ENCODE results near the gene METTL23. TPM values are rescaled to one million over a fixed set of nuclear protein-coding genes. Genes with fewer than 3 reads are reported as not detected.

METTL23 gene
- total and polyA plus RNA-seq, 2 donors (not counting 3 experiments of a cell fraction or from before 2014, with no cell fraction given): 19.5 to 33.4 TPM

- intact Hi-C loops (cut with micrococcal nuclease): no loop called here
- Histone ChIP-seq H3K9me3 (replicated peaks; ENCODE audit: control insufficient read depth, insufficient read depth, low read length) (no peaks in the 10 kb centered on the region), H3K27me3 (ENCODE audit: control insufficient read depth in 2 of 2, insufficient read depth in 2 of 2, low read length in 2 of 2) (no peaks in the 10 kb centered on the region), H3K4me1 (ENCODE audit: control insufficient read depth, extremely low read depth, insufficient read depth, low read length) (no peaks in the 10 kb centered on the region), H4K20me1 (replicated peaks; ENCODE audit: control insufficient read depth, extremely low read depth, insufficient read depth, low read length) (no peaks in the 10 kb centered on the region), H3K4me3 (replicated peaks in 1 of 3; ENCODE audit: insufficient read depth in 1 of 3, low read depth in 1 of 3, low read length in 3 of 3) (no peak overlapping the region), H3K4me2 (ENCODE audit: insufficient read depth, low read length) (no peak overlapping the region), H3K27ac (ENCODE audit: insufficient read depth, low read depth, low read length) (no peak overlapping the region), H3K9me1 (replicated peaks; ENCODE audit: control insufficient read depth, extremely low read depth, insufficient read depth, low read length) (no peaks in the 10 kb centered on the region), H3K9ac (replicated peaks; ENCODE audit: extremely low read depth, insufficient read depth, low read length) (no peak overlapping the region), H3K79me2 (ENCODE audit: control insufficient read depth, insufficient read depth, low read length) (no peaks in the 10 kb centered on the region), H2AFZ (ENCODE audit: low read depth, low read length) (no peak overlapping the region), H3K36me3 (ENCODE audit: control insufficient read depth in 2 of 2, extremely low read depth in 1 of 2, insufficient read depth in 2 of 2, low read length in 2 of 2) (no peaks in the 10 kb centered on the region)
- FAIRE-seq: no peak
- DNase-seq (ENCODE audit: low read depth, low spot score): no peak
- TF ChIP-seq MYC (IDR thresholded peaks at IDR 0.05; ENCODE audit: low read depth, low read length) (no peak), JUN (IDR thresholded peaks at IDR 0.05; ENCODE audit: borderline replicate concordance, insufficient read depth, insufficient read length, low read depth) (no peak), EZH2 (IDR thresholded peaks at IDR 0.05; ENCODE audit: borderline replicate concordance, low read depth, low read length, severe bottlenecking) (no peak), POLR2AphosphoS5 (IDR thresholded peaks at IDR 0.05; ENCODE audit: insufficient read depth, low read depth, low read length) (no peak), GATA2 (IDR thresholded peaks at IDR 0.05; ENCODE audit: insufficient read depth, insufficient read length, low read depth, low read length) (no peak), FOS (IDR thresholded peaks at IDR 0.05; ENCODE audit: borderline replicate concordance, insufficient read depth, low read length) (no peak), MAX (IDR thresholded peaks at IDR 0.05; ENCODE audit: insufficient read depth, insufficient read length) (no peak)
- TF ChIP-seq, protein P1, sequence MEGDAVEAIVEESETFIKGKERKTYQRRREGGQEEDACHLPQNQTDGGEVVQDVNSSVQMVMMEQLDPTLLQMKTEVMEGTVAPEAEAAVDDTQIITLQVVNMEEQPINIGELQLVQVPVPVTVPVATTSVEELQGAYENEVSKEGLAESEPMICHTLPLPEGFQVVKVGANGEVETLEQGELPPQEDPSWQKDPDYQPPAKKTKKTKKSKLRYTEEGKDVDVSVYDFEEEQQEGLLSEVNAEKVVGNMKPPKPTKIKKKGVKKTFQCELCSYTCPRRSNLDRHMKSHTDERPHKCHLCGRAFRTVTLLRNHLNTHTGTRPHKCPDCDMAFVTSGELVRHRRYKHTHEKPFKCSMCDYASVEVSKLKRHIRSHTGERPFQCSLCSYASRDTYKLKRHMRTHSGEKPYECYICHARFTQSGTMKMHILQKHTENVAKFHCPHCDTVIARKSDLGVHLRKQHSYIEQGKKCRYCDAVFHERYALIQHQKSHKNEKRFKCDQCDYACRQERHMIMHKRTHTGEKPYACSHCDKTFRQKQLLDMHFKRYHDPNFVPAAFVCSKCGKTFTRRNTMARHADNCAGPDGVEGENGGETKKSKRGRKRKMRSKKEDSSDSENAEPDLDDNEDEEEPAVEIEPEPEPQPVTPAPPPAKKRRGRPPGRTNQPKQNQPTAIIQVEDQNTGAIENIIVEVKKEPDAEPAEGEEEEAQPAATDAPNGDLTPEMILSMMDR (IDR thresholded peaks at IDR 0.05; ENCODE audit: extremely low read depth in 1 of 2, insufficient read depth in 1 of 2, low read depth in 1 of 2, low read length in 2 of 2): no peak
- CTCF ChIA-PET: no interaction called here
- no TSS peak for BruUV-seq (replicated peaks)
- POLR2A ChIA-PET: no interaction called here
- dilution Hi-C loops (cut with MboI; ENCODE audit: extremely low pct_ligation_motif_present, low sequenced_read_pairs): no loop called here
These were observed 30.6 kb downstream of the METTL23 start for GRCh38 chr17:76757256-76757655.

Measured in endothelial cell of umbilical vein (primary cell).